TTC549 (cell line): ENCODE results near the gene DCLK1.

Experiments used
- FAIRE-seq: peaks from 2 replicates; lab custom pipeline; 2012; peaks lifted over from hg19 to GRCh38; lab: Jason Lieb, UNC

DCLK1 gene

DNA sequence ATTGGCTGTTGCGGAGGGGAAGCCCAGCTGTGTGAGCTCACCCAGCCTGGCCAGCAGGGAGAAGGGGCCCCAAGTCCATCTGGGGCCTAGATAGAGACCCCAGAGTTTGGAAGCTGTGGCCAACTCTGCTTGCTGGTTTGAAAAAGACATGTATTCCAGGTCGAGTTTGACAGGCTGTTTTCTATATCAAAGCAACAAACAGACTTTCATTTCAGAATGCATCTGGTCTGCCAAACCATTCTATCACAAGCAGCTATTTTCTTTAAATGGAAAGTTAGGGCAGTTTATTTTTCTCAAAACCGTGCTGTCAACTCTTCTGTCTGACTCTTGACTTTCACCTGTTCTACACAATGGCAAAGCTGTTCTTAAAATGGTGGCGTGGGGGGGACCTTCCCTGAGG, 185.8 kb downstream of the DCLK1 start:
- no peak for FAIRE-seq

DNA sequence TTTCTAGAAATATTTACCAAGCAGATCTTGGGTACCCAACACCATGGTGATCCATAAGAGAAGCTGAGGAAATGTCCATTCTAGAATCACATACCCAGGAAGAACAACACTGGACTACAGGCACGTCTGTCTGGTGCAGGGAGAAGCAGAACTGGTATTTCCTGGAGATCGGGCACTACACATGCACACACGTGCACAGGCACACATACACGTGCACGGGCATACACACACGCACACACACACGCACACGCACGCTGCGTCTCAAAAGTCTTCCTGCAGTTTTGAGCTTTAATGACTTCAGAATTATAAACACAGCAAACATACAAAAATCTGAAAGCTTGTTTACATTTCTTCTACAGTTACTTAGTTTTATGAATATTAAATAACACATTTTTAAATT, 189.8 kb downstream of the DCLK1 start:
- FAIRE-seq = no peak

DNA sequence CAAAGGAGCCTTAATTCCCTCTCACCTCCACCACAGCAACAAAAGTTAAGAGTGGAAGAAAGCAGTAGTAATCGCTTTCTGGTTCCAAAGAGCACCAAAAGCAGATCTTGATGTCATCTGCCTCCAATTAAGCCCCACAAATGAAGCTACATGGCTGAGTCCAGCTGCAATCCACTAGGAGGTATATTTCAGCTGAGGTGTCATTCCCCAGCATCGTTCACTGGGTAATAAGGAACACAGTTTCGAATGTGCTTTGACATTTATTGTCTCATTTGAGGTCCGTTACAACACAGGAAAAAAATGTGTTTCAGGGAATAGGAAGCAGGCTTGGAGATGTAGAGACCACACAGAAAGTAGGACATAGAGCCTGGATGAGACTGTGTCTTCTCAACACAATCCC, 190.4 kb downstream of the DCLK1 start:
- no peak for FAIRE-seq

DNA sequence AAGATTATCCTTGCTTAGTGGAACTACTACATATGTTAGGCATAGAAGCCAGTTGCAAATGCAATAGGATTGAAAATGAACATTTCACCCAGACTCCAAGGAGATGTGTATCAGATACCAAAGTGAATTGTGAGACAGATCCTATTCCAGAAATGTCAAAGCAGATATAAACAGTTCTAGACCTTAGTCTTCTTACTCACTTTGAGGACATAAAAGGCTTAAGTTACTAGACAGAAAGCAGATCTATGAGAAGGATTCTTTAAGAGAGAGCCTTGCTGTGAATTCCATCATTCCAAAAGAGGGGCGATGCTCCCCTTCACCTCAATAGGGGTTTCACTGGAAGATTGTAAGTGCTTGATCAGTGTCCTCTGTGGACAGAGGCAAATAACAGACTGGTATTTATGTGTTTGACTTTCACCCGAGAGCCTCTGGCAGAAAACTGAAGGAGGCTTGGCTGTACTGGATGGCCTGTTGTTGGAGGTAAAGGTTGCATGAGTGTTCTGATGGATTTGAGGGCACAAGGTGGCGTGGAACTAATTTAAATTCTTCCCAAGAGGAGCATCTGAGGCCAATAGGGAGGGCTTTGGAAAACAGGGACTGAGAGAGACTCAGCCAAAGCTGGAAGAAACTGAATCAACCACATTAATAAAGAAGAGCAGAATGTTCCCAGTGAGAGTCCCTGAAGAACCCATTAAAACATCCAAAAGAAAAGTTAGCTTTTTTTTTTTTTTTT, 194.8 kb downstream of the DCLK1 start:
- FAIRE-seq = no peak

DNA sequence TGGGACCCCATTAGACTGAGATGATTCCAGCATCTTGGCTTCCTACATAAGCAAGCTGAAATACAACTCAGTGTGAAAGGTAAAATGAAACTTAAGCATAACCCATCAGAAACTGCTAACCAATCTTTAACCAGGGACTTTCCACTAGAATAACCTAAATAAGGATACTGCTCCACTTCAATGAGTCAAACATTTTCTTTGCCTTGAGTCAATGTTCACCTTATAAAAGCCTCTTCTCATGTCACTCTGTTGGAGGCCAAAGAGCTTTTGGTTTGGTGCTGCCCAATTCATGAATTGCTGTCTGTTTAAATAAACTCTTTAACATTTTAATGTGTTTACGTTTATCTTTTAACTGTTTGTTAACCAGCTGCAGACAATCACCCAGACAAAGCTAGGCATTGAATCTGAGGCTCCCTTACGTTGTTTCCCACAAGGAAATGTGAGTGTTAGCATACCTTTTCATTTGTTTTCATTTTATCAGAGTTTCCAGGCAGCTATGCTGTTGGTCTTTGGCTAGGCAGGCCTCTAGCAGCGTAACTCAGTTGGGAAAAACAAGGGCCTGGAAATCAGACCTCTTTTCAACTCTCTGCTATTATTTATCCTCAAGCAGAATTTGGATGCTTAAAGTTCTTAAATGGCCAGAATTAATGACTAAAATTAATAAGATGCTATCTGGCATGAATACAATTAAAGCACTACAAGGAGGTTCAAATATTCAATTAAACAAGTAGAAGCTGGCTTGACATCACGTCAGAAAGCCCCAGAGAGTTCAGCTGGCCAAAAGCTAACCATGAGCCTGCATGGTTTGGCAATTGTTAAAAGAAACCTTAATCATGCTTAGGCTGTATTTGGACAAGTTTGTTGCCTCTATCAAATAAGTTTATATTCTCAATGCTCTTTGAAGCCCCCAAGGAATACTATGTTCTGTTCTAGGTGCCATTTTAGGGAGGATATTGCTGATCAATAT, 200.2 kb downstream of the DCLK1 start:
- FAIRE-seq = no peak

DNA sequence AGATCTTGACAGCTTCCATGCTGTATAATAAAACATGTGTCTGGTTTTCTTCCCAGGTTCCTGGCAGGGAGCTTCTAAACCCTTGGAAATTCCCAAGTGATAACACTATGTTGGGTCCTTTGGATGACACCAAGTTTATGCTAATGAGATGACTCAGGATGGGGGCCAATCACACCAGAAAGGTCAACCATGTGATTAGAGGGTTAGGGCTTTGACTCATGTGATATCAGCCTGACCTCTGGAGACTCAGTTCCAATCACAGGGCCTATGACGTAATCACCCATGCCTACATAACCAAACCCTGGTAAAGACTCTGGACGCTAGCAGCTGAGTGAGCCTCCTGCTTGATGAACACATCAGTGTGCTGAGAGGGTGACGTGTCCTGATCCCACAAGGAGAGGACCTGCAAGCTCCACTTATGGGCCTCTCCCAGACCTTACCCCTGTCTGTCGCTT, 203.6 kb downstream of the DCLK1 start:
- FAIRE-seq = no peak

DNA sequence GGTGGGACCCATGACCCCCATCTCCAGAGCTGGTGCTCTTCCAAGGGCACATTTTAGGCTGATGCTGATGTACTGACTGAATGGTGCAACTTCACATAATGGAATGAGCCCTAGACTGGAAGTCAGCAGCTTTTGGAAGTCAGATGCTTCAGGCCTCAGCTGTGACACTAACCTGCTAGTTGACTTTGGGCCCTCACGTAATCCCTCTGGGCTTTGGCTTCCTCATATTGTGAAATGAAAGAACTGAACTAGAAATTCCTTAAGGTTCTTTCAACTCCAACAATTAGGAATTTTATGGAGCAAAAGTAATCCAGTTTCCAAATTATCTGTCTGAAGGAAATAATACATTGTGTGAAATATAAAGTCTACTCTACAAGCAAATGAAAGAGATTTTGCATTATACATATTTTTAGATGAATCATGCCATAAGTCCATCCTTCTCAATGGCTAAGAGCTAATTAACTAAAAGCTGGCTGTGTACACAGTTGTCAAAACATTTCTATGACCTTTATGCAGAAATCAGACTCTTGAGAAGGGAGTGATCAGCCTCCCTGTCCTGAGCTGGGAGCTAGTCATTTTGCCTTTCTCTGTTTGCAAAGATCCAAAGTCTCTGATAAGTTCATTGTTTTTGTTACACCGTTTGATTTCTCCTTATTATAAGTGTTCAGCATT, 204.2 kb downstream of the DCLK1 start:
- FAIRE-seq = no peak

DNA sequence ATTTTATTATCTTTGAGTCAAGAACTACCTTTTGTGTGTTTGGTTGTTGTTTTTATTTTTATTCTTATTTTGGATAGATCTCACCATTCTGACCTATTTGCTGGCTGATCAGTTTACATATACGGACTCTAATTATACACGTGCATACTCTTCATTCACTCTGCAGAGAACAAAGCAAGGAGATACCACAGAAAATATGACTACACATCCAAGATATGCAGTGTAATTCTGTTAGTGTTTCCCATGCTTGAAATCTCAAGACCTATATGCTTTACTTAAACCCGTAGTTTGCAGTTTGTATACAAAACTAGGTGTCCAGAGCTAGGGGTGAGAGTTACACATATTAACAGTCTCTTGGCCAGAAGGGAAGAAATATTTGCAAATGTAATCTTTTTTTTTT, 205.5 kb downstream of the DCLK1 start:
- no peak for FAIRE-seq

DNA sequence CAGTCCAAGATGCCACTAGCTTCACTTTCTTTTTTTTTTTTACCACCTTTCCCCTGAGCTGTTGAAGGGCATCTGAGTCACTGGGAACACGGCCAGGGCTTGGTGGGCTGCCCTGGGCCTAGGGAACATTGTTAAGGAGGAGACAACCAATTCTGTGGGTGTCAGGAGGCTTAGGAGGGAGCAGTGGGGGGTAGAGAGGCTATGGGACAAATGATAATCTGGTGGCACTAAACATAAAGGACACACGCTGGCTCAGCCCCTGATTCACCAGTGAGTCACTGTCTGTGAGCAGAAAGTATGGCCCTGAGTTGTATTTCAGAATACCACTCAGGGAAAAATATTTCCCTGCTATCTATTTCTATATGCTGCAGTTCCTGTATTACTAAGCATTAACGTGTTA, 207.8 kb downstream of the DCLK1 start:
- FAIRE-seq = no peak

DNA sequence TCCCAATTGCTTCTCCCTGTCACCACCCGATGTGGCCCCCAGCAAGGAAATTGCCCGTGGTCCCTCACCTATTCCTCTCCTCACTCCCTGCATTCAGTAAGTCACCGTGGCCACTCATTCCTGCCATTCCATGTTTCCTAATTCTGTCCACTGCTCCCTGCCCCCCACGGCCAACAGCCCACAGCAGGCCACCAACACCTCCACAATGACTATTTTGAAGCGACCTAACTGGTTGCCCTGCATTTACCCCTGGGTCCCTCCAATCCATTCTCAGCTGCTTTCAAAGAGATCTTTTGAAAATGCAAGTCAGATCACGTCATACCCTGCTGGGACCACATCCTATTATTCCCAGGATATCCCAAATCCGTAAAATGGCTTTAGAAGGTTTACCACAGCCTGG, 210.4 kb downstream of the DCLK1 start:
- no peak for FAIRE-seq

DNA sequence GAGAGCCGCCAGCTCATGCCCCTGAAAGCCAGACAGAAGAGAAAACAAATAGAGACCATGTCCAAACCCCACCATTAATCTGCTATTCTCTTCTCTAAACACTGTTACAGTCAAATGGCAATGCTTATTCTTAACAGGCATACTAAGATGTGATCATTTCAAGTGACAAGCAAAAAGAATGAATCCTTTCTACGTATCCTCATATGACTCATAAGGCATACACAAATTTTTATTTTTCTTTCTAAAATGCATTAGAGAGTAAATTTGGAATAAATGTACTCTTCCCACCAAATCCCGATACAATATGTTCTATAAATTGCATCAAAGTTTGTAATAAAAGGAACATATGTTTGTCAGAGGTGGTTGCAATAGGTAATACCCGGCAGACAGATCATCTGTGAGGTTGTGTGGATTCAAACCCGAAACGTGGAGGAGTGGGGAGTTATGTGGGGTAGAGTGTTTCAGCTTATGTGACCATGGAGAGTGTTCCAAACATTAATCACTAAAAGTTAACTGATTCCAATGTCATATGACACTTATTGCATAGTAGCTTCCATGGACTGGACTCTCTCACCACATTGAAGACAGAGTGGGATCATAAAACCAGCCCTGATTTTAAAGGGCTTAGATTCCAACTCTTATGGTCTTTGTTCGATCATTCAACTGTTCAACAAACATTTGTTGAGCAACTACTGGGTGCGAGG, 213.1 kb downstream of the DCLK1 start:
- FAIRE-seq = no peak

DNA sequence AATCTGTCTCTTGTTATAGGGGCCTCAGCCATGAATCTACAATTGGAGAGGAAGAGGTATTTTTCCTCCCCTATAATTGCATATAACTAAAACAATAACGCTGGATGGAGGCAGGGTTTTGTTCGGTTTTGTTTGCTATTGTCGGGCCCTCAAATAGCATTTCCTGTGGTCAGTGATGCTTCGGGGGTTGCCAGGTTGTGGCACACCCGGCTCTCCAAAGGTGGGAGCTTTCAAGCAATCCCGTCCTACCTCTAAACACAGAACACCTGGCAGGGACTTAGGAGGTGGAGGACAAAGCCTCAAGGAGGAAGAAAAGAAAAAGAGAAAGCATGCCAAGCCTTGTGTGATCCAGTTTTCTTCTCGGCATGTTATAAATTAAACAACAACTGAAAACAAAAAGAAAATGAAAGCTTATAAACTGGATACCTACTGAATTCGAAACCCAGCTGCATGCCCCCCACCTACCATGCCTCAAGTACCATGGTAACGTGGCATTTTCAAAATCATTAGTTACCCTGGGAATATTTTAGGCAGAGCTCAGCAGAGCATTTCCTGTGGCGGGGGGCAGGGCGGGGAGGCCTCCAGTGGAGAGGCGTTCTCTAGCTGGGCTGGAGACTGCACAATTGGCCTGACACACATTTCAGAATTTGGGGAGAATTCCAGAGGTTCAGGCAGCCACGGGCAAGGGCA, 213.8 kb downstream of the DCLK1 start:
- FAIRE-seq = no peak

DNA sequence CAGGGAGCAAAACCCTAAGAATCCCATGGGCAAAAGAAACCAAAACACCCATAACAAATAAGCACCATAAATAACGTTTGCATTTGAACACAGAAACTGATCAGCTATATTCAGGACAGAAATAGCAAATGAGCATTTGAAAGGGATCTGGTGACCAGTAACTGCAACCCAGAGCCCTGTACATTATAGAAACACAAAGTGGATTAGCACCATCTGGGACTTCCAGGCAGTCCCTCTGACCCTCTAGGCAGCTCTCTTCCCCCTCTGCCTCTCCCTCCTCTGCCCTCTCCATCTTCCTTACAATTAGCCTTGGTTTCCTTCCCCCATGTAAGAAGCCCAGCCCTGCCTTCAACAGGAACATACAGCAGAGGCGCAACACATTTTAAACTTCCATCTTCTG, 215.0 kb downstream of the DCLK1 start:
- no peak for FAIRE-seq

DNA sequence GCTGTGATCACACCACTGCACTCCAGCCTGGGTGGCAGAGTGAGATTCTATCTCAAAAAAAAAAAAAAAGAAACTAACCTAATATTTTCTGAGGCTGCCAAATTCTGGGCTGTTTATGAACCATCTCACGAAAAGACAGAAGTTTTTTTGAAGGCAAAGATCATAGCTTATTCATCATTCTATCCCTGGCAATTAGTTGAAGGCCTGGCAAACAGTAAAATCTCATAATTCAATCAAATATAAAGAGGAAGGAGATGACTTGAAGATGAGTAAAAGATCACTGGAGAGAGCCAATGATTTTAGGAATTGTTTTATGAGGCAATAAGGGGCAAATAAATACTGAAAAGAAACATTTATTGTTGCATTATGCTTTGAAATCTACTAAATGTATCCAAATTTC, 216.5 kb downstream of the DCLK1 start:
- FAIRE-seq = no peak

DNA sequence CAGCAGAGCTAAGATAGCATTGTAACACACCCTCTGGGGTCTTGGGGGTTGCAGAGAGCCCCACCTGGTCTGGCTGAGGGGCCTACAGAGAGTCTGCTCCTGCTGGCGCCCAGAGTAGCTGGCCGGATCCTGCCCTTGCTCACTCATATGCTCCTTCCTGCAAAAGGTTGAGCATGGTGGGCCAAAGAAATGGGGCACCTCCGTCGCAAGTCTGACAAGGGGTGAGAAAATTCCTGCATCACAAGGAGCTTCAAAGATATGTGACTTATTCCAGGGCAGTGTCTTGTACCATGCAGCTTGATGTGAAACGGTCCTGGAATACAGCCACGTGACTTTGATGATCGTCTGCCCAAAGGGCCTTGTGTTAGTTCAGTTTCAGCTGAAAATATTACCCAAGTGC, 218.3 kb downstream of the DCLK1 start:
- FAIRE-seq = no peak

DNA sequence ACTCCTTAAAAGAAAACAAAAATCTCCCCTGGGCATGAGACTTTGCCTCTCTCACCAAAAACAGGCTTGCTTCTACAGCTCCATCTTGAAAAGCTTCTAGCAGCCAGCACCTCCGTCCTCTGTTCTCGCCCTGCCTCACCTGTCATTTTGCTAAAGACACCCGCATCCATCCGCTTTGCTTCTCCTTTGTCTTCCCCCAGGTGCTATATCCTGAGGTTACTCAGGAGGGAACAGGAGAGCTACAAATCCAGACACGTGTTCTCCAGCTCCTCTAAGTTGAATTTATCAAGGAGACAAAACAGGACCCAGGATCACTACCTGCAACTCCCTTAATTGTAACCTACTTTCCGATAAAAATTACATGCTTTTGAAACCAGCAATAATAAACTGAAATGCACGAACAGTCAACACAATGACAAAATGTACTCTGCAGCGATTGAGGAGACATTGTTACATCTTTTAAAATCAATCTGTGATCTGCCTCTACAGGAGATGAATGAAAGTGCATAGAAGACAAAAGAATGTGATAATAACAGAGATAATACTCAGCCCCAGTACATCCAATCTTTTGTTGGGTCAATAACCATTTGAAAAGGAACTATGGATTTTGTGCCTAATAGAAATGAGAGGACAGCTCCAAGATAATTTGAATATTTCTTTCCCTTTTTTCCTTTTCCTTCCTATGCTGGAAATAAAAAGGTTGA, 221.2 kb downstream of the DCLK1 start:
- FAIRE-seq = no peak

DNA sequence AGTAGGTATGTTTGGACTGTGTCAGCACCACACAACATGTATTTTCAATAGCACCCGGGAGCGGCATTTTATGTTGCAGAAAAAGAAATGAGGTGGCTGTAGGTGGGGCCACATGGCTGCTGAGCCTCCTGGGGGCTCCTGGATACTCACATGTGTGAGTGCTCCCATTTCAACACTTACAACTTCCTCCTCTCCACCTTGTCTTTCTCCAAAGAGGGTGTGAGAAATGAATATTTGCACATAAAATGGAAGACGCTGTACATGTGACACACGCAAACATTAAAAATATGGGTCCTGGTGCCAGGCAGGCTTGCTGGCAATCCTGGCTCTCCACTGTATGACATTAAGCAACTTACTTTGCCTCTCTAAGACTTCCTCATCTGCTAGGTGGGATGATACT, 222.1 kb downstream of the DCLK1 start:
- no peak for FAIRE-seq

DNA sequence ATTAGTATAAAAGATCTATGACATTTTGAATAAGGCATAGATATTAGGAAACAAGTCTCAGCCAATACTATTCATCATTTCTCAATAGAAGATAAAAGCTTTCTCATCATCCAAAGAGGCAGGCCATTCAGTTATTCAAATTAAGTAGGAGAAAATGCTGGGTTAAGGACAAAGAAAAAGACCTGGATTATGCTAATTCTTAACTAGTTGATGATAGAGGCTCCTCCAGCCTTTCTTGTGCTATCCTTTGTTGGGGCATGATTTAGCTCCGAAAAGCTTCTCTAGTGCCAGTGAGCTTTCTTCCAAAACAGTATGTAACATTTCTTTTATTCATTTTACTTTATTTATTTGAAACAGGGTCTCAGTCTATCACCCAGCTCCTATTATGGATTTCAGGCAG, 223.0 kb downstream of the DCLK1 start:
- FAIRE-seq = no peak

DNA sequence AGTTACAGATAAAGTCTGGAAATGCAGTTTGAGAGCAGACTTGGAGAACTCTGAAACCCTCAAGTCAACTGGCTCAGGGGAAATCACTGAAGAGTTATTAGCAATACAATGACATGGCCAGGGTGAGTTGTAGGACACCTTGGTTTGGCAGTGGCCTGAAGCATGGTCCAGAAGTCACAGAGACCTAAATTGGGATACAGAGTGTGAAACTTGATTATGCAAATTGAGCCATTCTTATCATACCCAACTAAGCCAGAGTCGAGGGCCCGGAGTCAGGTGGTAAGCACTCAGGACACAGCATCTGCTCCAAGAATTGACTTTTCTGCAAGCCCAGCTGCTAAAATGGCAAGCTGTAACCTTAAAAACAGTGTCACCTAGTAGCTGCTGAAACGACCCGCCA, 224.5 kb downstream of the DCLK1 start:
- no peak for FAIRE-seq

DNA sequence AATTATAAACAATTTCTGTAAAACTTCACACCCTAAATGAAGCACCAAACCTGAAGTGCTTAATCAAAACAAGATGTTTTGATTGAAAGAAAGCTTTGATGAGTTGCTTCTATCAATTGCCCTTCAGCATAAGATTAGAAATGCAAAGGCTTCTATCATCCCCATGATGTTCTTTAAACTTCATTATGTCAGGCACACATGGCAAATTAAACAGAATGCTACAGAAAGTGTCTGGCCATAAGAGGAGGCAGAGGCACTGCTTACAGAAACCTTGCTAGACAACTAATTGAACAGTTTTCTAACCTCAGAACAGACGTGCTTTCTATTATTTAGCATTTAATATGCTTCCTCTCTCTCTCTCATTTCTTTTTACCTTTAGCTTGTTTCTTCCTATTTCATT, 228.1 kb downstream of the DCLK1 start:
- FAIRE-seq = no peak

DNA sequence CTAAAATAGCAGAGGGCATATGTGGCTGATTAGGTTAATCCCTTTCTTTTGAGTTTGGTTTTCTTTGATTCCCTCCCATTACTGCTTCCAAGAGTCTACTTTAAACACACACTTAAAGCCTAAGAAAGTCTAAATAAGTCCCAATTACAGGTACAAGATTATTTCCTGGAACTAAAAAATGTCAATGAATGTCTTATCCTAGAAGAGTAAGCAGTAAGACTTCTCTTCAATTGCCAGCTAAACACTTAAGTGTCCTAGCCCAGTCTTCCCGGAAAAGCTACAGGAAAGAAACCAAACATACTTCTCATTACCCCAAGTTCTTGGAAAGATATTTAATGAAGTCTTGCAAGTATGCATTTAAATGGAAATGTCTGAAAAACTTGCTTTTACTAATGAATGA, 233.1 kb downstream of the DCLK1 start:
- no peak for FAIRE-seq
